Pancreas (tissue), 10 donors: Measurements from ENCODE around the gene PCSK9. TPM values are rescaled to one million over a fixed set of nuclear protein-coding genes. Genes with fewer than 3 reads are reported as not detected.

Source experiments
- ATAC-seq, 4 donors: fragments of 200-7000 bp; cut with Tn5 transposase; one replicate each; pipeline versions ENCODE4 v1.8.0 to v1.9.1; 2020; ENCODE audit warnings: mild to moderate bottlenecking in 4 of 4, moderate library complexity in 4 of 4
- DNase-seq, 6 donors: peaks; one replicate each; pipeline ENCODE4 v3.0.0-alpha.2; 2020
- FAIRE-seq: peaks from 2 replicates; lab custom pipeline; 2012; peaks lifted over from hg19 to GRCh38; lab: Jason Lieb, UNC
- H3K27ac ChIP-seq, 4 donors: fragments of 200-600 bp; sonication (generic); 1 replicate in 3 of 4; 2 replicates in 1 of 4; pipeline versions ENCODE4 v1.5.0 to v1.8.0; 2020
- H3K27me3 ChIP-seq, 4 donors: fragments of 200-600 bp; one replicate each; pipeline ENCODE4 v1.8.0; 2021
- H3K36me3 ChIP-seq, 3 donors: fragments of 200-600 bp; sonication (generic) in 1 of 3; one replicate each; pipeline versions ENCODE4 v1.5.0 to v1.8.0; 2020 to 2021
- H3K4me1 ChIP-seq, 3 donors: fragments of 200-600 bp; one replicate each; pipeline ENCODE4 v1.8.0; 2021
- H3K4me3 ChIP-seq, 4 donors: fragments of 200-600 bp; sonication (generic) in 2 of 4; one replicate each; pipeline versions ENCODE4 v1.5.0 to v1.8.0; 2020 to 2021
- H3K9me3 ChIP-seq, 4 donors: fragments of 200-600 bp; one replicate each; pipeline ENCODE4 v1.8.0; 2021
- CTCF ChIP-seq, 4 donors: fragments of 200-600 bp; sonication (generic) in 3 of 4; IDR thresholded peaks; one replicate each; pipeline versions ENCODE4 v1.5.0 to v1.8.0; 2021; ENCODE audit warnings: antibody characterized with exemption in 4 of 4
- WGBS, 2 donors: extraction: QIAGEN DNeasy Blood & Tissue Kit; methylation state at CpG; one replicate each; pipeline ENCODE4 v1.1.7; 2013; 5-methylcytosine and 5-hydroxymethylcytosine counted together
- intact Hi-C, 3 donors: fragments of 100-400 bp; cut with DNase I; formaldehyde crosslinking; loops; one replicate each; pipeline versions ENCODE4 v1.11.1 to v1.14.2; 2022
- polyA plus RNA-seq, 2 donors: library from polyadenylated mRNA; stranded (reverse); fragments of 200-250 nt; gene quantifications; one replicate each; pipeline ENCODE4 v1.2.3, GENCODE V29; 2013
- total RNA-seq, 6 donors: library from RNA; stranded (reverse); fragmentation: NEBNext Ultra II Directional in 4 of 6; extraction: Animal tissue kit (Norgen Biotek cat#: 25700) in 4 of 6; gene quantifications; one replicate each; pipeline versions ENCODE4 v1.2.1 to v1.2.4, GENCODE V29; 2021 to 2023
- donor health status: healthy with polysubstance abuse.
- donor health status: DM: no; HTN: no; CAD: no; lungs with moderate emphysema.
- donor health status: DM: no; HTN: no; CAD: no.
- donor health status: control.
- donor health status: control.
- donor health status: Bipolar disorder and iron deficiency.
- donor health status: DM: yes; HTN: yes; CAD: no.
- donor health status: DM: no; HTN: no; CAD: no.
- donor health status: DM: no; HTN: no; CAD: no.
- donor health status: DM: yes; HTN: yes; CAD: no.

Gene PCSK9
- total and polyA plus RNA-seq, 8 donors = 0.95 to 10.1 (median 2.5) TPM

- H3K4me1 ChIP-seq = no peaks in the 10 kb centered on the region
- intact Hi-C loops = no loop called here
- H3K36me3 ChIP-seq = peaks cover 0 to 5% (median 0%) of the 10 kb centered on the region in 3 donors
- DNase-seq = no peak
- ATAC-seq = peak in 3 of 4 donors; percentile 24 to 52 (median 46)
- H3K27ac ChIP-seq = no peak overlapping the region
- no peaks in the 10 kb centered on the region for H3K9me3 ChIP-seq
- no peaks in the 10 kb centered on the region for H3K27me3 ChIP-seq
- 11 to 13% methylated on average over 2 of the region's 2 CpGs for WGBS, 2 donors
- TF ChIP-seq CTCF (IDR thresholded peaks at IDR 0.05) = no peak
- no peak overlapping the region for H3K4me3 ChIP-seq
- no peak for FAIRE-seq
Measured at GRCh38 chr1:55064861-55065263, 25.5 kb downstream of the PCSK9 start.

- Histone ChIP-seq H3K4me1 (no peaks in the 10 kb centered on the region), H3K27ac (no peak overlapping the region), H3K27me3 (no peaks in the 10 kb centered on the region), H3K36me3 (peaks cover 0 to 11% (median 0%) of the 10 kb centered on the region in 3 donors), H3K4me3 (no peak overlapping the region), H3K9me3 (no peaks in the 10 kb centered on the region)
- intact Hi-C loops = no loop called here
- DNase-seq (no peak), FAIRE-seq (no peak), ATAC-seq (no peak)
- WGBS, 2 donors = 85 to 88% methylated on average over 4 of the region's 4 CpGs
- TF ChIP-seq CTCF (IDR thresholded peaks at IDR 0.05) = no peak
Measured at GRCh38 chr1:55065648-55066047, 26.3 kb downstream of the PCSK9 start.

- WGBS, 2 donors = 77 to 81% methylated on average over 17 of the region's 17 CpGs
- intact Hi-C loops = no loop called here
- TF ChIP-seq CTCF (IDR thresholded peaks at IDR 0.05) = no peak
- Histone ChIP-seq H3K36me3 (peaks cover 0 to 26% (median 10%) of the 10 kb centered on the region in 3 donors), H3K27me3 (no peaks in the 10 kb centered on the region), H3K9me3 (no peaks in the 10 kb centered on the region), H3K27ac (no peak overlapping the region), H3K4me1 (no peaks in the 10 kb centered on the region), H3K4me3 (no peak overlapping the region)
- FAIRE-seq = no peak
- no peak for DNase-seq
- peak in 1 of 4 donors; percentile 5 for ATAC-seq
Measured at GRCh38 chr1:55067022-55067778, 27.9 kb downstream of the PCSK9 start.

- ATAC-seq (no peak), DNase-seq (no peak), FAIRE-seq (no peak)
- Histone ChIP-seq H3K4me3 (no peak overlapping the region), H3K4me1 (no peaks in the 10 kb centered on the region), H3K9me3 (no peaks in the 10 kb centered on the region), H3K27ac (no peak overlapping the region), H3K27me3 (no peaks in the 10 kb centered on the region), H3K36me3 (peaks cover 0 to 33% (median 16%) of the 10 kb centered on the region in 3 donors)
- no peak for TF ChIP-seq CTCF (IDR thresholded peaks at IDR 0.05)
- WGBS, 2 donors = 63 to 73% methylated on average over 1 of the region's 1 CpG
- intact Hi-C loops = no loop called here
Measured at GRCh38 chr1:55067914-55068313, 28.6 kb downstream of the PCSK9 start.

- intact Hi-C loops = no loop called here
- FAIRE-seq (no peak), ATAC-seq (no peak), DNase-seq (no peak)
- 94 to 96% methylated on average over 9 of the region's 9 CpGs for WGBS, 2 donors
- no peak overlapping the region for H3K27ac ChIP-seq
- H3K9me3 ChIP-seq = no peaks in the 10 kb centered on the region
- H3K36me3 ChIP-seq = peaks cover 0 to 41% (median 16%) of the 10 kb centered on the region in 3 donors
- no peak overlapping the region for H3K4me3 ChIP-seq
- H3K27me3 ChIP-seq = no peaks in the 10 kb centered on the region
- H3K4me1 ChIP-seq = no peaks in the 10 kb centered on the region
- no peak for TF ChIP-seq CTCF (IDR thresholded peaks at IDR 0.05)
Measured at GRCh38 chr1:55068638-55069037, 29.3 kb downstream of the PCSK9 start.
